UCSD-AML1 (cell line): ENCODE data around the gene CTDSP1.

Experiments
- DNase-seq: peaks from one replicate; lab custom pipeline; 2025; ENCODE audit not compliant: unreplicated experiment; lab: John Stamatoyannopoulos, UW

Gene CTDSP1

GRCh38 chr2:218399391-218400166 lies at the start of gene CTDSP1:
Gene CTDSP1 (plus strand): TSS chr2:218399868. CDS start chr2:218400091, 223 bp downstream.
- peak; percentile 94 for DNase-seq

GRCh38 chr2:218354045-218354444 lies 45.6 kb upstream of the CTDSP1 start:
- DNase-seq: no peak

GRCh38 chr2:218354850-218355443 lies 44.7 kb upstream of the CTDSP1 start:
- DNase-seq: no peak

GRCh38 chr2:218357236-218358177 lies 42.2 kb upstream of the CTDSP1 start:
- DNase-seq: no peak

GRCh38 chr2:218360453-218360852 lies 39.2 kb upstream of the CTDSP1 start:
- peak; percentile 60 for DNase-seq

- no peak for DNase-seq
Observed at GRCh38 chr2:218362606-218363005, 37.1 kb upstream of the CTDSP1 start.

- no peak for DNase-seq
Observed at GRCh38 chr2:218363736-218364135, 35.9 kb upstream of the CTDSP1 start.

- DNase-seq: no peak
Observed at GRCh38 chr2:218364196-218364595, 35.5 kb upstream of the CTDSP1 start.

- DNase-seq: no peak
Observed at GRCh38 chr2:218366621-218367414, 32.9 kb upstream of the CTDSP1 start.

GRCh38 chr2:218367415-218368149 lies 32.1 kb upstream of the CTDSP1 start:
- DNase-seq: peak; percentile 95

- no peak for DNase-seq
Observed at GRCh38 chr2:218368150-218368528, 31.5 kb upstream of the CTDSP1 start.

- no peak for DNase-seq
Observed at GRCh38 chr2:218368621-218369153, 31.0 kb upstream of the CTDSP1 start.

- no peak for DNase-seq
Observed at GRCh38 chr2:218369330-218369729, 30.3 kb upstream of the CTDSP1 start.

- no peak for DNase-seq
Observed at GRCh38 chr2:218370410-218371063, 29.1 kb upstream of the CTDSP1 start.

GRCh38 chr2:218371983-218372350 lies 27.7 kb upstream of the CTDSP1 start:
- no peak for DNase-seq

GRCh38 chr2:218374795-218375194 lies 24.9 kb upstream of the CTDSP1 start:
- DNase-seq: no peak

GRCh38 chr2:218375212-218375611 lies 24.5 kb upstream of the CTDSP1 start:
- DNase-seq: no peak

GRCh38 chr2:218378053-218378452 lies 21.6 kb upstream of the CTDSP1 start:
- DNase-seq: no peak

- no peak for DNase-seq
Observed at GRCh38 chr2:218381916-218382366, 17.7 kb upstream of the CTDSP1 start, which contains the start of gene SLC11A1. Gene SLC11A1 (plus strand): TSS chr2:218382273. CDS start chr2:218382369, 96 bp downstream.
